Measurements from ENCODE around the gene SNTG2.
"Not testable (repeated sequence)": the region's sequence is repeated elsewhere in the genome, so short reads cannot be mapped to it uniquely, and the experiment has no call there.

The SNTG2 gene

GRCh38 chr2:950080-950966, at the start of gene SNTG2:
Gene SNTG2 (plus strand): TSS chr2:950849. CDS start chr2:950997, 148 bp downstream.
- DNase-seq, result no peak

- no peak for DNase-seq
Measured at GRCh38 chr2:902584-902983, 48.1 kb upstream of the SNTG2 start.

- DNase-seq, result no peak
Measured at GRCh38 chr2:903223-903900, 47.3 kb upstream of the SNTG2 start.

- DNase-seq, result no peak
Measured at GRCh38 chr2:904246-905024, 46.2 kb upstream of the SNTG2 start.

- DNase-seq, result no peak
Measured at GRCh38 chr2:905091-905832, 45.4 kb upstream of the SNTG2 start.

GRCh38 chr2:905833-906140, 44.9 kb upstream of the SNTG2 start:
- no peak for DNase-seq

GRCh38 chr2:907706-908105, 42.9 kb upstream of the SNTG2 start:
- DNase-seq, result no peak

- no peak for DNase-seq
Measured at GRCh38 chr2:908568-908967, 42.1 kb upstream of the SNTG2 start.

- DNase-seq, result not testable (repeated sequence)
Measured at GRCh38 chr2:909764-910379, 40.8 kb upstream of the SNTG2 start.

GRCh38 chr2:910698-911097, 40.0 kb upstream of the SNTG2 start:
- DNase-seq, result no peak

GRCh38 chr2:915979-916378, 34.7 kb upstream of the SNTG2 start:
- DNase-seq, result no peak

- DNase-seq, result no peak
Measured at GRCh38 chr2:916935-917334, 33.7 kb upstream of the SNTG2 start.

GRCh38 chr2:919672-920071, 31.0 kb upstream of the SNTG2 start:
- no peak for DNase-seq

- no peak for DNase-seq
Measured at GRCh38 chr2:920573-920972, 30.1 kb upstream of the SNTG2 start.

GRCh38 chr2:920999-921398, 29.6 kb upstream of the SNTG2 start:
- DNase-seq, result no peak

- DNase-seq, result no peak
Measured at GRCh38 chr2:922185-922584, 28.5 kb upstream of the SNTG2 start.

GRCh38 chr2:923832-924601, 26.6 kb upstream of the SNTG2 start:
- no peak for DNase-seq

- DNase-seq, result no peak
Measured at GRCh38 chr2:924701-925100, 25.9 kb upstream of the SNTG2 start.

- DNase-seq, result no peak
Measured at GRCh38 chr2:925309-925708, 25.3 kb upstream of the SNTG2 start.

- DNase-seq, result no peak
Measured at GRCh38 chr2:925711-926110, 24.9 kb upstream of the SNTG2 start.

GRCh38 chr2:926259-926793, 24.3 kb upstream of the SNTG2 start:
- no peak for DNase-seq

Data from midbrain (tissue), 1 donor.